Smooth muscle cell (in vitro differentiated cells): Measurements from ENCODE around the gene IL1RAPL2. TPM values are rescaled to one million over a fixed set of nuclear protein-coding genes. Genes with fewer than 3 reads are reported as not detected.

Experiments
- DNase-seq: peaks from one replicate; lab custom pipeline; 2025; ENCODE audit not compliant: unreplicated experiment; lab: John Stamatoyannopoulos, UW
- H2AFZ ChIP-seq: fragments of 200-600 bp; sonication (generic); 2 replicates; pipeline ENCODE4 v1.6.0; 2016; ENCODE audit warnings: antibody characterized with exemption, low read depth, mild to moderate bottlenecking
- H3F3A ChIP-seq: fragments of 200-600 bp; sonication (generic); 2 replicates; pipeline ENCODE4 v1.6.0; 2017; ENCODE audit warnings: antibody characterized with exemption, low read depth
- H3K27ac ChIP-seq: fragments of 200-600 bp; sonication (generic); 2 replicates; pipeline ENCODE4 v1.5.1; 2016; ENCODE audit warnings: low read depth, mild to moderate bottlenecking
- H3K27me3 ChIP-seq: fragments of 200-600 bp; sonication (generic); 2 replicates; pipeline ENCODE4 v1.6.1; 2016; ENCODE audit warnings: low read depth, mild to moderate bottlenecking
- H3K36me3 ChIP-seq: fragments of 200-600 bp; sonication (generic); 2 replicates; pipeline ENCODE4 v1.5.1; 2016; ENCODE audit warnings: low read depth
- H3K4me1 ChIP-seq: fragments of 200-600 bp; sonication (generic); 2 replicates; pipeline ENCODE4 v1.5.1; 2016; ENCODE audit warnings: low read depth
- H3K4me2 ChIP-seq: fragments of 200-600 bp; sonication (generic); 2 replicates; pipeline ENCODE4 v1.6.0; 2016; ENCODE audit warnings: mild to moderate bottlenecking
- H3K4me3 ChIP-seq: fragments of 200-600 bp; sonication (generic); 2 replicates; pipeline ENCODE4 v1.5.1; 2016; ENCODE audit warnings: mild to moderate bottlenecking
- H3K79me2 ChIP-seq: fragments of 200-600 bp; sonication (generic); 2 replicates; pipeline ENCODE4 v1.6.0; 2016; ENCODE audit warnings: low read depth, mild to moderate bottlenecking
- H3K9ac ChIP-seq: fragments of 200-600 bp; sonication (generic); 2 replicates; pipeline ENCODE4 v1.6.0; 2016; ENCODE audit warnings: low read depth
- H3K9me3 ChIP-seq: fragments of 200-600 bp; sonication (generic); replicated peaks from 2 replicates; pipeline ENCODE4 v1.5.1; 2016; ENCODE audit warnings: low read depth
- H4K20me1 ChIP-seq: fragments of 200-600 bp; sonication (generic); 2 replicates; pipeline ENCODE4 v1.6.0; 2016; ENCODE audit warnings: low read depth
- WGBS: methylation state at CpG from one replicate; pipeline ENCODE4 v1.1.7; 2016; ENCODE audit warnings: low lambda C conversion rate; 5-methylcytosine and 5-hydroxymethylcytosine counted together
- polyA plus RNA-seq: library from polyadenylated mRNA; unstranded; fragments of >200 nt; fragmentation: Nextera tagmentation; extraction: Ambion mirVana; gene quantifications from 2 replicates; pipeline ENCODE4 v1.2.1, GENCODE V29; 2016
- total RNA-seq: library from RNA; depleted of rRNA; stranded (reverse); fragments of >200 nt; gene quantifications from 2 replicates; pipeline ENCODE4 v1.2.3, GENCODE V29; 2014
- TF ChIP-seq, protein P1 (sequence below): fragments of 200-600 bp; sonication (generic); IDR thresholded peaks from 2 replicates; pipeline ENCODE4 v1.5.1; 2017; ENCODE audit warnings: borderline replicate concordance, mild to moderate bottlenecking, antibody characterized with exemption; ENCODE audit not compliant: insufficient read depth, poor library complexity, severe bottlenecking

The IL1RAPL2 gene
- total and polyA plus RNA-seq, 2 experiments from 2014 or later: not detected

DNA sequence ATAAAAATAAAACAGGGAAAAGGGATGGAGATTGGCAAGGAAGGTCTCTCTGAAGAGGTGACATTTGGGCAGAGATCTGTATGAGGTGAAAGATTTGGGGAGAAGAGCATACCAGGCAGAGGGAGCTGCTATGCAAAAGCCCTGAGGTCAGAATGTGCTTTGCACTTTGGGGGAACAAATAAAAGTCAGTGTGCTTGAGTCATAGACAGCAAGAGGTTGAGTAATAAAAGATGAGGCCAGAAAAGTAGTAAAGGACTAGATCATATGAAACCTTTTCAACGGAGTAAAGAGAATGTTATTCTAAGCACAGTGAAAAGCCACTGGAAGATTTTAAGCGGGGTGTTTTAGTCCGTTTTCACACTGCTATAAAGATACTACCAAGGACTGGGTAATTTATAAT, 731.0 kb downstream of the IL1RAPL2 start:
- WGBS: 66% methylated on average over 3 of the region's 3 CpGs
- no peak overlapping the region for H3K4me3 ChIP-seq
- no peak overlapping the region for H3K4me2 ChIP-seq
- H3K4me1 ChIP-seq: no peaks in the 10 kb centered on the region
- no peak overlapping the region for H3K27ac ChIP-seq
- H3K36me3 ChIP-seq: no peaks in the 10 kb centered on the region
- TF ChIP-seq, protein P1, sequence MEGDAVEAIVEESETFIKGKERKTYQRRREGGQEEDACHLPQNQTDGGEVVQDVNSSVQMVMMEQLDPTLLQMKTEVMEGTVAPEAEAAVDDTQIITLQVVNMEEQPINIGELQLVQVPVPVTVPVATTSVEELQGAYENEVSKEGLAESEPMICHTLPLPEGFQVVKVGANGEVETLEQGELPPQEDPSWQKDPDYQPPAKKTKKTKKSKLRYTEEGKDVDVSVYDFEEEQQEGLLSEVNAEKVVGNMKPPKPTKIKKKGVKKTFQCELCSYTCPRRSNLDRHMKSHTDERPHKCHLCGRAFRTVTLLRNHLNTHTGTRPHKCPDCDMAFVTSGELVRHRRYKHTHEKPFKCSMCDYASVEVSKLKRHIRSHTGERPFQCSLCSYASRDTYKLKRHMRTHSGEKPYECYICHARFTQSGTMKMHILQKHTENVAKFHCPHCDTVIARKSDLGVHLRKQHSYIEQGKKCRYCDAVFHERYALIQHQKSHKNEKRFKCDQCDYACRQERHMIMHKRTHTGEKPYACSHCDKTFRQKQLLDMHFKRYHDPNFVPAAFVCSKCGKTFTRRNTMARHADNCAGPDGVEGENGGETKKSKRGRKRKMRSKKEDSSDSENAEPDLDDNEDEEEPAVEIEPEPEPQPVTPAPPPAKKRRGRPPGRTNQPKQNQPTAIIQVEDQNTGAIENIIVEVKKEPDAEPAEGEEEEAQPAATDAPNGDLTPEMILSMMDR: no peak
- no peaks in the 10 kb centered on the region for H3F3A ChIP-seq
- H4K20me1 ChIP-seq: no peaks in the 10 kb centered on the region
- no peak overlapping the region for H3K9ac ChIP-seq
- no peak for DNase-seq
- no peaks in the 10 kb centered on the region for H3K9me3 ChIP-seq
- no peaks in the 10 kb centered on the region for H3K79me2 ChIP-seq
- no peaks in the 10 kb centered on the region for H3K27me3 ChIP-seq
- no peak overlapping the region for H2AFZ ChIP-seq

GRCh38 chrX:105299286-105299685, 733.3 kb downstream of the IL1RAPL2 start:
- TF ChIP-seq, protein P1: no peak
- Histone ChIP-seq H4K20me1 (no peaks in the 10 kb centered on the region), H3K4me3 (no peak overlapping the region), H3K9ac (no peak overlapping the region), H3F3A (no peaks in the 10 kb centered on the region), H3K27ac (no peak overlapping the region), H3K4me2 (no peak overlapping the region), H2AFZ (no peak overlapping the region), H3K79me2 (no peaks in the 10 kb centered on the region), H3K27me3 (no peaks in the 10 kb centered on the region), H3K4me1 (no peaks in the 10 kb centered on the region), H3K36me3 (no peaks in the 10 kb centered on the region), H3K9me3 (no peaks in the 10 kb centered on the region)
- WGBS: 63% methylated on average over 1 of the region's 1 CpG
- DNase-seq: no peak

DNA sequence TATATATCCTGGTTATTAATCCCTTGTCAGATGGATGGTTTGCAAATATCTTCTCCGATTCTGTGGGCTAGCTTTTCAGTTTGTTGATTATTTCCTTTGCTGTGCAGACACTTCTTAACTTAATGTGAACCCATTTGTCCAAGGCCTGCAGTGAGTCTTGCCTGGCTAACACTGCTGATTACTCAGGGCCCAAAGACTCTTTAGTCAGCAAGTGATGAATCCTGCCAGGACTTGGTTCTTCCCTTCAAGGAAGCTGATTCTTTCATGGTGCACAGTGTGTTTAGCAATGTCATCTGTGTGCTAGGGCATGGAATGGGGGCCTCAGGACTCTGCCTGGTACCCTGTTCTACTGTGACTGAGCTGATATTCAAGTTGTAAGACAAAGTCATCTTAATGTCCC, 736.2 kb downstream of the IL1RAPL2 start:
- Histone ChIP-seq H3K9ac (no peak overlapping the region), H3K9me3 (no peaks in the 10 kb centered on the region), H3F3A (no peaks in the 10 kb centered on the region), H3K4me3 (no peak overlapping the region), H4K20me1 (no peaks in the 10 kb centered on the region), H3K27ac (no peak overlapping the region), H3K79me2 (no peaks in the 10 kb centered on the region), H3K4me2 (no peak overlapping the region), H3K27me3 (no peaks in the 10 kb centered on the region), H3K4me1 (no peaks in the 10 kb centered on the region), H2AFZ (no peak overlapping the region), H3K36me3 (no peaks in the 10 kb centered on the region)
- WGBS: 86% methylated on average over 1 of the region's 1 CpG
- TF ChIP-seq, protein P1: no peak
- DNase-seq: no peak

DNA sequence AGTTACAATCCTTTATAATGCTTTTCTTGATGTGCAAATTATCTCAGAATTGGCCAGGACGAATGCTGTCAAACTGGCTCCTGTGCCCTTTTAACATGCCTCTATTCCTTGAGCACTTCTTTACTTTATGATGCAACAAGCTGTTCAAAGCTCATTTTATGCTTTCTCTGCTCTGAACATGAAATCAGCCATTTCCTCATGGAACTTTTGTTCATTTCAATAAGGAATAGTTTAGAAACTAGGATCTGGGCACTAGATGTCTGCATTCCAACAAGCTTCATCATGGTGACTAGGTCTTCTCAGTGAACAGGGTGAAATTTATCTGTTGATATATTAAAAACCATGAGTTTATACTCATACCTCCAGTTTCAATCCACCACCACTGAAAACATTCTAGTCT, 741.8 kb downstream of the IL1RAPL2 start:
- Histone ChIP-seq H3K4me2 (no peak overlapping the region), H3K9ac (no peak overlapping the region), H3K36me3 (no peaks in the 10 kb centered on the region), H3K4me1 (no peaks in the 10 kb centered on the region), H3K27me3 (no peaks in the 10 kb centered on the region), H2AFZ (no peak overlapping the region), H4K20me1 (no peaks in the 10 kb centered on the region), H3F3A (no peaks in the 10 kb centered on the region), H3K79me2 (no peaks in the 10 kb centered on the region), H3K27ac (no peak overlapping the region), H3K4me3 (no peak overlapping the region), H3K9me3 (no peaks in the 10 kb centered on the region)
- 48% methylated on average over 1 of the region's 1 CpG for WGBS
- DNase-seq: no peak
- TF ChIP-seq, protein P1: no peak
